NOMO-1 treated with dmso at 0.1 percent for 144 hours (cell line): Measurements from ENCODE around the gene AP3B2.

Experiments used
- DNase-seq: peaks from one replicate; lab custom pipeline; 2025; ENCODE audit not compliant: unreplicated experiment; lab: John Stamatoyannopoulos, UW

The AP3B2 gene

GRCh38 chr15:82697735-82698407 is 11.8 kb downstream of the AP3B2 start:
- no peak for DNase-seq

DNA sequence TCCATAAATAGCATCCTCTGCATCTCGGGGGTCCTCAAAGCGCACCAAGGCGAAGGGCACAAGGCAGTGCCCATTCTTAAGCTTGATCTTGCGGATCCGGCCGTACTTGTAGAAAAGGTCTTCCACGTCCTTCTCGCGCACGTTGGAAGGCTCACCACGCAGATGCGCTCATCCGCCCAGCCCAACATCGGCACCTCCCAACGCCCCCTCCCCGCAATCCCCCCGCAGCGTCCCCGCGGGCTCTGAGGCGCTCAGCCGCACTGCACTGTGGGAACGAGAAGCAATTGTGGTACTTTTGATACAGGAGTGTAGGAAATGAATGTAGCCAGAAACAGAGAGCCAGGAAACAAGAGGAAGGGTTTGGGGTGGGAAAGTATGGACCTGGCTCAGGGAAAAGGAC is 17.5 kb downstream of the AP3B2 start:
- no peak for DNase-seq

DNA sequence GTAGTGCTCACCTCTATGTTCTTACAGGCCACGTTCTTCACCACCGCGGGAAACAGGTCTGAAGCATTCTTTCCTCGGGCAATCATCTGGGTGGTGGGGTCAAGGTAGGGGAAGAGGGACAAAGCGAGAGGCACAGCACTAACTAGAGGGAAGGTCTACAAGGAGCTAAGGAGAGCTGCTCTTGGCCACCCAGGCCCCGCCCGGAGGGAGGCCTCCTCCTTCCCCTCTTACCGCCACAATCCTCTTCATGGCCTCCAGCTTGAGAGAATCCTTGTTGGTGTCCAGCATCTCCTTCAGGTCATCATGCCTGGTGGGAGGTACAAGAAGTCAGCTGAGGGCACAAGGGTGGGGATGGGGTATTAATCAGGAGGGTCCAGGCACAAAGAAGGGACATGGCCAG is 20.5 kb downstream of the AP3B2 start:
- no peak for DNase-seq

DNA sequence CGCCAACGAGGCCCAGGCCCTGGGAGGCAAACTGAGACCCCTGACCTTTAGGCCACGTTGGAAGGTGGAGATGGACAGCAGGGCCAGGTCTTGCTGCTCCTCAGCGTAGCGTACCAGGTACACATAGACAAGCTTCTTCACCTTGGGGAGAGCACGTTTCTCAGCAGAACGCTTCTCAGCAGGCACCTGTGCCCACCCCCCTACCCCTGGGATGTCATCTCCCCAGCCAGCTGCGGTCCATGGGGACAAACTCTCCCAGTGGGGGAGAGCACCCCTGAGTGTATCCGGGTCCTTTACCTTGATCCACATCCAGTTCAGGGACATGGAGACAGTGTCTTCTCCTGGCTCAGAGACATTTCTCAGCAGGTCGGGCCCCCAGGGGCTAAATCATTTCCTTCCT is 21.0 kb downstream of the AP3B2 start:
- DNase-seq: no peak

DNA sequence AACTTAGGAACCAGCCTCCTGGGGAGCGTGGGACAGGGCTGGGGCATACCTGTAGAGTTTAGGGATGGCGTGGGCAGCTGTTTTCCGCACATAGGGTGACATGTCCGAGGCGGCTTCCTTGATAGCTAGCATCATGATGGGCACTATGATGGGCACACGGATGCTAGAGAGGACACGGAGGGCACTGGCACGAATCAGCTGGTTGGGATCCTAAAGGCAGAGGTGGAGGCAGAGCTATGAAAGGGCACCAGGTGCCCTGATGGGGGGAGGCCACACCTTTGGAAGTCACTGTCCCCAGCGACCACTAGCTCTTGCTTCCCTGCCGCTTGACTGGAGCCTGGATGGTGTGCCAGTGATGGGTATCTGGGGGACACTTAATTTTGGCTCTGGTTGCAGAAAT is 28.3 kb downstream of the AP3B2 start:
- no peak for DNase-seq

GRCh38 chr15:82680200-82681102 is 29.2 kb downstream of the AP3B2 start:
- no peak for DNase-seq

DNA sequence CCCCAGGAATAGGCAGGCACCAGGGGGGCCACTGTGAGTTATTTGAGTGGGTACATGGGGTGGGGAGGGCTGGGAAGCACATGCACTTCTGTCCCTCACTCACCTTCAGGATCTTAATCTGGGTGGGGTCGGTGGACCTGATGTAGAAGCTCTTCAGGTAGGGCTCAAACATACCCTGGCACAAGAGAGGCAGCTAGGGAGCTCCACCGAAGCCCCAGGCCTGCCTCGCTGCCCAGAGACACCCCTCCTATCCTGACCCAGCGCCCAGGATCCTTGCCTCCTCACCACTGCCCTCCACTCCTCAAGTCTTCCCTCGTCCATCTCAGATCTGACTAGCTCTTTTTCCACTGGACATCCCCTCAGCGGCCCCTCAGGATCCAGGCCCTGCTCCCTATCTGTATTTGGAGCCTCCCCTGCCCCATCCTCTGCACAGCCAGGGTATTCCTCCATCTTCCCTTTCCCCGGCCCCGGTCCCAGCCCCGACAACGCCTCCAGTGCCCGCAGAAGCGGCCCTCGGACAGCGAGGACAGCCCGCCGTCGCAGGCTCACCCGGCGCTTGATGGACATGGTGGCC is 30.0 kb downstream of the AP3B2 start:
- no peak for DNase-seq

DNA sequence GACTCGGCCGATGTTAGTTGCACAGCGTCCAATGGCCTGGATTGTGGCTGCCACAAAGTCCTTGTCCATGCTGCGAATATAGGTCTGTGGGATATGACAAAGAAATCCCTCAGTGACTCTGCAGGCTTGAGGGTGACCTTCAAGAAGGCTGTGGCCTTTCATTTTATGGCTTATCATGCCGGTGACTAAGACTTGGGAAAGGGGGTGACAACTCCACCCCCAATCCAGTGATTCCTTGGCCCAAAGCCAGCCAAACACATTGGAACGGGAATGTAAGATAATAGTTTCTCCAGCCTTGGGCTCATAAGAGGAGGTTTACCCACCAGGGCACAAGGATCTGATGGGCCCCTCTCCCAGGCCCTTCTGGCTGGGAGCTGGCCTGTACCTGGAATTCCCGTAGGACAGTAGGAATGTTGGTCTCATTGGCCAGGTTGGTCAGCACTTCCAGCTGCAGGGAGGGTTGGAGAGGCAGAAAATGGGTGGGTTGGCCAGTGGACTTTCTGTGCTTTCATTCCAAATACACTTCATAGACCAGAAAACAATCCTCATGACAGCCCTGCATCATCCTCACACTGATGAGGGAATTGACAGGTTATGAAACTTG is 31.9 kb downstream of the AP3B2 start:
- DNase-seq: no peak

- DNase-seq: no peak
These were observed 34.8 kb downstream of the AP3B2 start for GRCh38 chr15:82674873-82675272.

DNA sequence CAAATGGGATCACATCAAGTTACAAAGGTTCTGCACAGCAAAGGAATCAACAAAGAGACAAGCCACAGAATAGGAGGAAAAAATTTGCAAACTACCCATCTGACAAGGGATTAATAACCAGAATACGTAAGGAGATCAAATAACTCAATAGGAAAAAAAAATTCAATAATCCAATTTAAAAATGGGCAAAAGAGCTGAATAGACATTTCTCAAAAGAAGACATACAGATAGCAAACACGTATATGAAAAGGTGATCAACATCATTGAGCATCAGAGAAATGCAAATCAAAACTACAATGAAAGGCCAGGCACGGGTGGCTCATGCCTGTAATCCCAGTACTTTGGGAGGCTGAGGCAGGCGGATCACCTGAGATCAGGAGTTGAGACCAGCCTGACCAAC is 39.0 kb downstream of the AP3B2 start:
- no peak for DNase-seq

DNA sequence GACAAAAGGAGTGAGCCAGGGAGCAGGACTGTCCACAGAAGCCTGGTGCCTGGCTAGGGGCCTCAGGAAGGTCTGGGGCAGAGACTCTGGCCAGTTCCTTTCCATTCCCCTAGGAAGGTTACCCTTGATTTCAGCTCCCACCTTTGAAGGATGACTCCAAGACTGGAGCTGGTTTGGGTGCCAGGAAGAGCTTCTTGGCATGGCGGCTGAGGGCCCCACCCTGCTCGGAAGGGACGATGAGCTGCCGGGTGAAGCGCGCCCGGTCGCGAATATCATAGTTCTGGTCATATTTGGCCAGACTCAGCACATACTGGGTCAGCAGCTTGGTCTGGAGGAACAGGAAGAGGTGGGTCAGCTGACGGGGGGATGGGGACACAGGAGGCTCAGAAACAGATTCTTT is 43.1 kb downstream of the AP3B2 start:
- no peak for DNase-seq

DNA sequence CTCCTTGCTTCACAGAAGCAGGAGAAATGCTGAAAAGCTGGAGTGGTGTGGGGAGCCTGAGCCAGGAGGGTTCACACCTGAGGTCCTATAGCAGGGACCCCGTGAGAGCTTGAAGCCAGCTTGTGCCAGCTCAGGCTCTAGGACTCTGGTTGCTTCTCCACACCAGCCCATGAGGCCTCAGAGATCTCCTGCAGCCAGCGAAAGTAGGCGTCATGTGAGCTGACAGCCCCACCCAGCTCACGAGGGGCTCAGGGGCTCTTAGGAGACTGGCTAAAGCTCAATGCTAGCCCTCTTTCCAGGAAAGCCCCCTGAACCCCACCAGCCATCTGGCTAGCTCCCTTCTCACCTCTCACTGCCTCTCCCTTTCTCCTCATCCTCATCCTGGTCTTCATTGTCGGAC is 45.7 kb downstream of the AP3B2 start:
- DNase-seq: no peak

DNA sequence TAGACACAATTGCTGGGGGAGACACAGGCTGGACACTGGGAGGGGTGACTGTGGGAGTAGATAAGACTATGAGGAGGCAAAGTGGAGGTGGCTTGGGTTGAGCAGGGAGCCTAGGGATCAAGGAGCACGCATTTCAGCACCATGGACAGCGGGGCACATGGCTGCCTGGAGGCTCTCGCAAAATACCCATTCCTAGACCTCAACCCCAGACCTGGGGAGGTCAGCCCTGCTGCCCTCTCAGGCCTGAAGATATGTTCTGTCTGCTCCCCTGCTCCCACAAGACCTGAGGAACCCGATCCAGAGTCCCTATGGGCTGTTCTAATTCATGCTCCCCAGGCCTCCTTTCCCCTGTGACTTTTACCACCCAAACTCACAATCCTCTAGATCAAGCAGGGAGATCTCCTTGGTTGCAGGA is 46.5 kb downstream of the AP3B2 start:
- no peak for DNase-seq

- DNase-seq: no peak
These were observed 47.0 kb downstream of the AP3B2 start for GRCh38 chr15:82662641-82663040.

- DNase-seq: no peak
These were observed 49.3 kb downstream of the AP3B2 start for GRCh38 chr15:82660378-82660777.

GRCh38 chr15:82656641-82657266 is 52.9 kb downstream of the AP3B2 start:
- DNase-seq: no peak

DNA sequence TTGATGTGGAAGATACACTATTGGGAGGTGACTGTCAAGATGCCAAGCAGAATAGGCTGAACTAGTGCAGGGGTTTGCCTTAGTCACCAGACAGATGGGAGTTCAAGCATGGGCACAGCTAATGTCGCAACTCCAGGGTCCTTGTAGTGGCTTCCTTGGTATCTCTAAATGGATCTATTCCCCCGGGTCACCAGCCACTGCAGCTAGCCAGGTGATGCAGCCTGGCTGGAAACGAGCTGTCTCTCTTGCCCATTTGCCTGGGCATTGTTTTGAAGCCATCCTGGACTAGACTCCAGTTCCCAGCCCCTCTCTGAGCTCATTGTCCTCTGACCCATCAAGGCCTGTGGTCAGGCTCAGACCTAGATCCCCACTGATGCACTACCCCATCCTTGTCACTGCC is 54.1 kb downstream of the AP3B2 start:
- DNase-seq: no peak

DNA sequence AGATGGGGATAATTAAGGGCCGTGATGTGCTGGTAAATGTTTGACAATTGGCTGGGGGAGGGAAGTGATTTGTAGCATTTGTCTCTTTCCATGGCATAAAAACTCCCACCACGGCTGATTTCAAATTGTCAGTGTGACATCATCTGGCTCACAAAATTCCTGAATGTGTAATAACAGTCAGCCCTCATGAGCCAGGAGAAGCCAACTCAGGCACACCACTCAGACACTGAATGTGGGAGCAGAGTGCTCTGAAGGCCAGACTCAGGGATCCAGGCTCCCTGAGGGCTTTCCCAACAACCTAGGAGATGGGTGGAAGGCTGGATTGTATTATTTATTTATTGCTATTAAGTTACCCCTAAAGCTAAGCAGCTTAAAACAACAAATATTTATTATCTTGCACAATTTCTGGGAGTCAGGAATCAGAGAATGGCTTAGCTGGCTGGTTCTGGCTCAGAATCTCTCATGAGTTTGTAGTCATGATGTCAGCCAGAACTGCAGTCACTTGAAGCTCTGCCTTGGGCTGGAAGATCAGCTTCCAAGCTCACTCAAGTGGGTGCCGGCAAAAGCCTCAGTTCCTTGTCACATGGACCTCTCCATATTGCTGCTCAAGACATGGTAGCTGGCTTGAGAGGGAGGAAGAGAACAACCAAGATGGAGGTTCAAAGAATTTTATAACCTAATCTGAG is 56.0 kb downstream of the AP3B2 start:
- DNase-seq: no peak

- DNase-seq: no peak
These were observed 58.0 kb downstream of the AP3B2 start for GRCh38 chr15:82651708-82652107.

GRCh38 chr15:82650046-82650670 is 59.5 kb downstream of the AP3B2 start:
- DNase-seq: no peak
